Right forelimb (tissue), 1 donor: ENCODE data around the gene TJP1.
"Not testable (repeated sequence)": the region's sequence is repeated elsewhere in the genome, so short reads cannot be mapped to it uniquely, and the experiment has no call there.

Experiments
- DNase-seq: peaks from one replicate; pipeline ENCODE4 v3.0.0-alpha.2; 2018

Gene TJP1

GRCh38 chr15:29799859-29800258 lies 22.4 kb downstream of the TJP1 start:
- no peak for DNase-seq

DNA sequence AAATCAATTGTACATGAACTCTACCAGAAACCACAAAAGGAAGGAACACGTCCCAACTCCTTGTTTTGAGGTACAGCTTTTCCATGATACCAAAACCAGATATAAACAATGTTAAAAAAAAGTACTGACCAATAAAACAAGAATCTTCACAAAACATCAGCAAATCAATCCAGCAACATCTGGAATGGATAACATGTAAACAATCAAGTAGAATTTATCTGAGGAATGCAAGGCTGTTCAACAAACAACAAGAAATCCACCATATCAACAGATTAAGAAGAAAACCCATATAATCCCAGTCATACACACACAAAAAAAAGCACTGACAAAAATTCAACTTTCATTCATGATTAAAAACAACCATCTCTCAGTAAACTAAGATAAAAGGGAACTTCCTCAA lies 26.7 kb downstream of the TJP1 start:
- DNase-seq: no peak

DNA sequence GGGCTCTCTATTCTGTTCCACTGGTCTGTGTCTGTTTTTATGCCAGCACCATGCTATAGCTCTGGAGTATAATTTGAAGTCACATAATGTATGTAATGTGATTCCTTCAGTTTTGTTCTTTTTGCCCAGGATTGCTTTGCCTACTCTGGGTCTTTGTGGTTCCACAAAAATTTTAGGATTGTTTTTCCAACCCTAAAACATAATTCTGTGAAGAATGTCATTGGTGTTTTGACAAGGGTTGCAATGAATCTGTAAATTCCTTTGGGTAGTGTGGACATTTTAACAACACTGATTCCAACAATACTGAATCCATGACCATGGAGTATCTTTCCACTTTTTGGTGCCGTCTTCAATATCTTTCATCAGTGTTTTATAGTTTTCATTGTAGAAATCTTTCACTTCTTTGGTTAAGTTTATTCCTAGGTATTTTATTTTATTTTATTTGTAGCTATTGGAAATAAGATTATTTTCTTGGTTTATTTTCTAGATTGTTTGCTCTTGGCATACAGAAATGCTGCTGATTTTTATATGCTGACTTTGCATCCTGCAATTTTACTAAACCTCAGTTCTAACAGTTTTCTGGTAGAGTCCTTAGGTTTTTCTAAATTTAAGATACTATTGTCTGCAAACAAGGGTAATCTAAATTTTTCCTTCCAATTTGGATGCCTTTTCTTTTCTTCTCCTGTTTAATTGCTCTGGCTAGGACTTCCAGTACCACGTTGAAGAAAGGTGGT lies 29.7 kb downstream of the TJP1 start:
- DNase-seq: no peak

DNA sequence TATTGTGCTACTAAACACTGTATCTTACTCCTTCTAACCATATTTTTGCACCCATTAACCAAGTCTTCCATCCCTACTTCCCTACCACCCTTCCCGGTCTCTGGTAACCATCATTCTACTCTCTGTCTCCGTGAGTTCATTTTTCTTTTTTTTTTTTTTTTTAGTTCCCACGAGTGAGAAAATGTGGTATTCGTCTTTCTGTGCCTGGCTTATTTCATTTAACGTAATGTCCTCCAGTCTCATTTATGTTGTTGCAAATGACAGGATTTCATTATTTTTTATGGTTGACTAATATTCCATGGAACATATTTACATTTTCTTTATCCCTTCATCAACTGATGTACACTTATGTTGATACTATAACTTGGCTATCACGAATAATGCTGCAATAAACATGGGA lies 31.7 kb downstream of the TJP1 start:
- no peak for DNase-seq

- no peak for DNase-seq
Observed at GRCh38 chr15:29789871-29790270, 32.4 kb downstream of the TJP1 start.

- no peak for DNase-seq
Observed at GRCh38 chr15:29788433-29789034, 33.7 kb downstream of the TJP1 start.

- DNase-seq: no peak
Observed at GRCh38 chr15:29787767-29788166, 34.5 kb downstream of the TJP1 start.

DNA sequence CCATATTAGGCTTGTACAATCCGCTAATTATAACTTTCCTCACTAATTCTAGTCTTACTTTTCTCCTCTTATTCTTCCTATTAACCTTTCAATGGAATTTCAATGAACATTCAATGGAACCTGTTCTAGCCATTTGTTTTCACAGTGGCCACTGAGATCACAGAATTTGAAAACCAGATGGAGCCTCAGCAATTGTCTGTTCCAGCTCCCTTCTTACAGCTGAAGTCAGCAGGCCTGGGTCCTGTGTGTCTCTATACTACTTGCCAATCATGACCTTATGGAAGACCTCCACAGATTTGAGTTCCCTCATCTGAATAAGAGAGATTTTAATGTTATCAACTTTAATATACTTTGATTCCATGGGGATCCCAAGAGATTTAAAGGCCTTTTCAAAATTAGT lies 36.6 kb downstream of the TJP1 start:
- no peak for DNase-seq

DNA sequence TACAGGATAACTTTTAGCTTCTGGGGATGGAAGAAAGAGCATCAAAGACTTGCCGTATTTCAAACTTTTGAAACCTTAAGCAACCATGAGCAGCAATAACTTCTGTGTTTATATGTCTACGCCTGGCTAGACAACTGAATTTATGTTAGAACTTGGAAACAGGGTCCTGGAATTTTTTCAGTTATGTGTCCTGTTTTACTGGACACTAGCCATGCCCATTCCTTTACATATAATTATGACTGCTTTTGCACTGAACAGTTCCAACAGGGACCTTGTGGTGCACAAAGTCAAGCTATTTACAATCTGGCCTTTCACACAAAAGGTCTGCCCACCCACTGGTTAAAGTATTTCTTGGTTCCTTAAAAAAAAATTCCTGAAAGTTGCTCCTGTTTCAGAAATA lies 37.1 kb downstream of the TJP1 start:
- no peak for DNase-seq

- no peak for DNase-seq
Observed at GRCh38 chr15:29784413-29784812, 37.9 kb downstream of the TJP1 start.

GRCh38 chr15:29782816-29783215 lies 39.5 kb downstream of the TJP1 start:
- DNase-seq: not testable (repeated sequence)

DNA sequence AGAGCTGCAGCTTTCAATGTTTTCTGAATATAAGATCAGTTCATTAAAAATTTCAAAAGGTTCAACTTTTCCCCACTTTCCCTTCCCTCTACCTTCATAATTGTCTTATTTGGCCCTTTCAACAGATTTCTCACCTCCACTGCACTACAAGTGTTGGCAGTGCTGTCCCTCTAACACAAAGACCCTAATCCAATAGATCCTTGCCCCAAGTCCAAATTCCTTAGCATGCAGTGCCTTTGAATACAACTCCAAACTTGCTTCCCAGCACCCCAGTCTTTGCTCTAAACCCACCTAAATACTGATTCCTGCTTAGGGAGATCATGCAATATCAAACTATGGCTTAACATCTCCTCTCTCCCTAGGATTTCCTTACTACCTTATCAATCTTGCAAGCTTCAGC lies 43.9 kb downstream of the TJP1 start:
- no peak for DNase-seq

- no peak for DNase-seq
Observed at GRCh38 chr15:29776859-29777258, 45.4 kb downstream of the TJP1 start.

DNA sequence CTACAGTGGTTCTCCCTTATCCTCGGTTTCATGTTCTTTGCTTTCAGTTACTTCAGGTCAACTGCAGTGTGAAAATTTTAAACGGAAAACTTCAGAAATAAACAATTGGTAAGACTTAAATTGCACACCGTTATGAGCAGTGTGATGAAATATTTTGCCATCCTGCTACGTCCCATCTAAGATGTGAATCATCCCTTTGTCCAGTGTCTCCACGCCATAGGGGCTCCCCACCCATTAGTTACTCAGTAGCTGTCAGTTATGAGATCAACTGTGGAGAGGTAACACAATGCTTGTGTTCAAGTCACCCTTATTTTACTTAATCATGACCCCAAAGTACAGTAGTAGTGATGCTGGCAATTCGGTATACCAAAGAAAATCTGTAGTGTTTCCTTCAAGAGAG lies 47.4 kb downstream of the TJP1 start:
- no peak for DNase-seq

DNA sequence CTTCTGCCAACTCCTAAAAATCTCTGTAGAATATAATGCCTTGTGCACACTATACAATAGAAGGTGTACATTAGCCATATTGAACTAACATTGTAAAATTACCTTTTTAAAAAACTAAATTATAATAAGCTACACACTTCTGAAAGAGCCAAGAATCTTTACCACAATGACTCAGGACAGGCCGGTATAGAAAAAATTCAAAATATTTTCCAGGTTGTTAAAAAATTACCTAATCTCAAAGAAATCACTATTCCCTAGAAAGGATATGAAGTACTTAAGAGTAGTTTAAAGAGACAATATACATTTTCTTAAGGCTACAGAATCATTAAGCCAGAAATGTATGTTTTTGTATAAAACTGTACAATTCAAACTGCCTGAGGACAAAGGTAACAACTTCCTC lies 48.5 kb downstream of the TJP1 start:
- DNase-seq: no peak

DNA sequence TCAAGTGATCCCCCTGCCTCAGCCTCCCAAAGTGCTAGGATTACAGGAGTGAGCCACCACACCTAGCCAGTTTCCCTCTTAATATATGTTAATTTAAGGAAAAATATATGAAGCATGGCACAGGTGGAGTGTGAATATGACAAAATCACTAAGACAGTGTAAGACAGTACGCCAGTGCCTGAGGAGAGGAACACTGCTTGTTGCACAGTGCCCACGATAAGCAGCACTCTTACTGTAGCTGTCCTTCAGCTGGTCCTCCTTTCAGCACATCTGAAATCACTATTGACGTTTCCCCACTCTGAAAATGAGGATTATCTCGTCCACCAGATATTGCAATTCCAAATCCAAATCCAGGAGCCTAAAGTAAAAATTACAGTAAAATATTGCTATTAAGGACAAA lies 49.3 kb downstream of the TJP1 start:
- DNase-seq: no peak

DNA sequence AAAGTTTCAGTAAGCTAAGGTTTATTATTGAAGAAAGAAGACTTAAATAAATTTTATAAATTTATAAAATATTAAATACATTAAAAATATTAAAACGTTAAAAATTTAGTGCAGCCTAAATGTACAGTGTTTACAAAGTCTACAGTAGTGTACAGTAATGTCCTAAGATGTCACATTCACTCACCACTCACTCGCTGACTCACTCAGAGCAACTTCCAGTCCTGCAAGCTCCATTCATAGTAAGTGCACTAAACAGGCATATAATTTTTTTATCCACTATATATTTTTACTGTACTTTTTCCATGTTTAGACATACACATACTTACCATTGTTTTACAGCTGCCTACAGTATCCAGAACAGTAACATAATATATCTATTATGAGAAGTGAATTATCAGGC lies 51.5 kb downstream of the TJP1 start:
- no peak for DNase-seq

DNA sequence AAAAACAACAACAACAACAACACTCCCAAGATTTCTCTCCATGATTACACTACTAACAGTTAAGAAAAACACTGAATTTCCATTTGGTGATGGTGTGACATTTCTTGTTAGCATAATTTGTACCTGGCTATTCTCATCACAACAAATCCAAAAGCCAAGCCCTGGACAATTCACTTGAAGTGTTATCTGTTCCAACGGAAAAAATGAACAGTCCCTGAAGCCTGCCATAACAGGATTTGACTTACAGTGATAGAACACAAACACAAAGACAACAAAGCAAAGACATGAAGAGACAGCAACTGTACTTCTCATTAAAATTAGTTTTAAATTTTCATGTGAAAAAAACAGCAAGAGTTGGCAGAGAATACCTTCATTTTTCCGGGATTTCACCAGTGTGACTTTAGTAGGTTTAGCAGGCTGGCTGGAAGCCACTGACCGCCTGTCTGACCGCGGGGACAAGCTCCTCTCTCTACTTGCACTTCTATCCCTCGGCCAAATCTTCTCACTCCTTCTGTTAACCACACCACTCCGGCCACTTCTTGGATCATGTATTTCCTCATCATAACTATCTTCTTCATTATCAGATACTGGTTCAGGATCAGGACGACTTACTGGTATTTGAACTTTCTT lies 56.3 kb downstream of the TJP1 start:
- no peak for DNase-seq

- no peak for DNase-seq
Observed at GRCh38 chr15:29765234-29765841, 56.9 kb downstream of the TJP1 start.

DNA sequence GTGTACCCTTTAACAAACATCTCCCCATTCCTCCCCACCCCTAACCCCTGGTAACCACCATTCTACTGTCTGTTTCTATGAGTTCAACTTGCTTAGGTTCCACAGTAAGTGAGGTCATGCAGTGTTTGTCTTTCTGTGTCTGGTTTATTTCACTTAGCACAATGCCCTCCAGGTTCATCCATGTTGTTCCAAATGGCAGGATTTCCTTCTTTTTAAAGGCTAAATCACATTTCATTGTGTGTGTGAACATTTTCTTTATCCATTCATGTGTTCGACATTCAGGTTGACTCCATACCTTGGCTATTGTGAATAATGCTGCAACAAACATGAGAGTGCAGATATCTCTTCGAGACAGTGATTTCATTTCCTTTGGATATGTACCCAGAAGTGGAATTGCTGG lies 62.7 kb downstream of the TJP1 start:
- DNase-seq: no peak

DNA sequence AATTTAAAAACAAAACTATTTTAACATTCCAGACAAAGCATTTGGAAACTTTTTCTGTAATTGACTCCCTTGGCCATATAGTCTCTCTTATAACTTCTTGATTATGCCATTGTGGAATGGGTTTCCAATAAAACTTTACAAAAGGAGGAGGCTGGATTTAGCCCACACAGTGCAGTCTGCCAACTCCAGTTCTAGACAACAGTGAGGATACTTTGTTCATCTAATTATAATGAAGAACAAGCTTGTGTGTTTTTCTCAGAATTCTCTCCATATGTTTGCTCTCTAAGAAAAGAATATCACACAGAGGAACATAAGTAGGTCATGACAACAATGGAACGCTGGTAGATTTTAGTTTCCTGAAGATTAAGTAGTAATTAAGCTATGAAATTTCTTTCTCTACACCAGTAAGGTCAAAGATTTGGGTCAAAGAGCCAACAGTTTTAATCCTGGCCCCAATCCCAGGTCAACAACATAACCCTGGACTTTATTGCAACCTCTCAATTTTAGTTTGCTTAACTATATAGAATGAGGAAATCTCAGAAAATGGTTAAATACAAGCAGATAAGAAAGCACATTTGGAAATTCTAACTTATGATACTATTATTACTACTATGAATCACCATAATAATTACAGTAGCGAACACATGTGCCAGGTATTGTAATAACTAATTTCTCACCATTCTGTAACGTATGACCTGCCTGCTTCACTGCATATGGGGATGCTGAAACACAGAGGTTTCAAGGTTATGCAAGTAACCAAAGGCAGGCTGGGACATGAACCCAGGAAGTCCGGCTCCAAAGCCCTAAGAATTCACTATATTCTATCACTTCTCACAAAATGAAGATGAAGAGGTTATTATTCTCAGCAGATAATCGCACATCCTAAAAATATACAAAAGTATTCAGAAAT lies 65.7 kb downstream of the TJP1 start:
- DNase-seq: no peak

GRCh38 chr15:29754009-29754408 lies 68.3 kb downstream of the TJP1 start:
- not testable (repeated sequence) for DNase-seq

DNA sequence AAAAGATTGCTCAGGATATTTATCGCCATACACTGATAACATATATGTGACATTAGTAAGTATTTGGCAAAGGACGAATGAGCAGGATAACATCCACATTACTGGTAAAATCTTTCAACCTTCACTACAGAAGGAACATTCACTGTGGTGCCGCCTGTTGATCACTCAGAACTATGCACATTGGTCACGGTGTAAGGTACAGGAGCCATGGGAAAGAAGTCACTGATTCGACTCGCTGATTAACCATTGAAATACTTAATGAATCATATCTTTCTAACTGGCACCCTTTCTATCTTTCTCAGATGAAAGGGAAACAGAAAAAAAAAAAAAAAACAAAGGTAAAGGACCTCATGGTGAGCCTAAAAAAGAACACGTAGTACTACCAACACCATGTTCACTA lies 68.8 kb downstream of the TJP1 start:
- DNase-seq: no peak
